Muscle of leg (tissue), 11 donors: ENCODE results near the gene TESK1. TPM values are rescaled to one million over a fixed set of nuclear protein-coding genes. Genes with fewer than 3 reads are reported as not detected.
"Not testable (repeated sequence)": the region's sequence is repeated elsewhere in the genome, so short reads cannot be mapped to it uniquely, and the experiment has no call there.

Source experiments
- DNase-seq: peaks from one replicate; pipeline ENCODE4 v3.0.0; 2013
- H3K27ac ChIP-seq: one replicate; pipeline ENCODE4 v1.5.1; 2013; ENCODE audit warnings: mild to moderate bottlenecking, low read length, control low read depth
- H3K27me3 ChIP-seq: one replicate; pipeline ENCODE4 v1.6.1; 2013; ENCODE audit warnings: low read length; ENCODE audit not compliant: control insufficient read depth, insufficient read depth
- H3K36me3 ChIP-seq: one replicate; pipeline ENCODE4 v1.6.1; 2013; ENCODE audit warnings: low read length; ENCODE audit not compliant: control insufficient read depth, insufficient read depth
- H3K4me1 ChIP-seq: one replicate; pipeline ENCODE4 v1.6.1; 2013; ENCODE audit warnings: low read length; ENCODE audit not compliant: control insufficient read depth, insufficient read depth
- H3K4me3 ChIP-seq: one replicate; pipeline ENCODE4 v1.5.1; 2013; ENCODE audit warnings: low read length, control low read depth
- H3K9me3 ChIP-seq: replicated peaks from 2 replicates; pipeline ENCODE4 v1.6.1; 2013; ENCODE audit warnings: low read depth, low read length; ENCODE audit not compliant: control insufficient read depth
- WGBS: methylation state at CpG from one replicate; pipeline ENCODE4 v1.1.5; 2013; ENCODE audit warnings: missing lambda C conversion rate; ENCODE audit not compliant: insufficient coverage; 5-methylcytosine and 5-hydroxymethylcytosine counted together
- polyA plus RNA-seq, 8 donors: library from polyadenylated mRNA; unstranded; fragments of 120-200 nt; gene quantifications; one replicate each; pipeline versions ENCODE4 v1.2.1 to v1.2.3, GENCODE V29; 2013; ENCODE audit warnings: inconsistent platforms in 1 of 8, low replicate concordance in 1 of 8; ENCODE audit not compliant: insufficient read length in 8 of 8, insufficient read depth in 1 of 8
- total RNA-seq: library from RNA; stranded (reverse); fragments of 120-200 nt; gene quantifications from one replicate; pipeline ENCODE4 v1.2.4, GENCODE V29; 2013

TESK1 gene
- total and polyA plus RNA-seq, 9 donors: 12.8 to 47.3 (median 38.1) TPM

DNA sequence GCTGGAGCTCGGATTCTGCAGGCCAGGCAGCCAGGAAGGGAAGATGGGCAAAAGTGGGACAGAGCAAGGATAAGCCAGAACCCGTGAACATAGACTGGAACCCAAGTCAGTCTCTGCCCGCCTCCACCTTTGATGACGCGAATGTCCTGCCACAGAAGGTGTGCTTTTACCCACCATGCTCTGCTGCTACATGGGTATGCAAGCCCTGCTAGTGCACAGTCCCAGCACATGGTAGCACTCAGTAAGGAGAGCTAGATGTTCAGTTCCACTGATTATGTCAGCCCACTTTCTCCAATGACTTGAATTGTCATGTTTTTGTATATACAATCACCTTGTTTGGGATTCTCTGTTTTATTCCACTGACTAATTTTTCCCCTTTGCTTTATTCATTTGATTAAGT lies 24.5 kb downstream of the TESK1 start:
- no peaks in the 10 kb centered on the region for H3K9me3 ChIP-seq
- no peaks in the 10 kb centered on the region for H3K36me3 ChIP-seq
- no peak overlapping the region for H3K27ac ChIP-seq
- H3K4me3 ChIP-seq: no peak overlapping the region
- no peak for DNase-seq
- H3K27me3 ChIP-seq: no peaks in the 10 kb centered on the region
- WGBS: 78% methylated on average over 5 of the region's 5 CpGs
- no peaks in the 10 kb centered on the region for H3K4me1 ChIP-seq

DNA sequence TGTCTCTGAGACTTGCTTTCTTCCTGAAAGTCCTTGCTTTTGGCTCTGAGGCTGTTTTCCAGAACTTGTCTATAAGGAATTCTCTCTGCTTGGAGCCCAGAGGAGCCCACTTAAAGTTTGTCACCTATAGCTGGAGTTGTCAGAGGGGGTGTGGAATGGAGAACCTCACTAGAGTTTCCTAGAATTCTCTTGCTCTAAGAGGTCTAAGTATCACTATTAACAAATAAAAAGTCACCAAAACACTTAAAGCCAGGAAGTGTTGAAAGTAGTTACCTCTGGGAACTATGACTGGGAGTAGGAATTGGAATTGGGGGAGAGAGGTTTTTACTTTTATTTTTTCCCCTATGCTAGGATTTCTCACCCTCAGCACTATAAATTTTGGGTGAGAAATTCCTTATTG lies 30.7 kb downstream of the TESK1 start:
- H3K27me3 ChIP-seq: no peaks in the 10 kb centered on the region
- no peak overlapping the region for H3K4me3 ChIP-seq
- DNase-seq: no peak
- no peaks in the 10 kb centered on the region for H3K4me1 ChIP-seq
- H3K9me3 ChIP-seq: no peaks in the 10 kb centered on the region
- H3K27ac ChIP-seq: no peak overlapping the region
- no peaks in the 10 kb centered on the region for H3K36me3 ChIP-seq

DNA sequence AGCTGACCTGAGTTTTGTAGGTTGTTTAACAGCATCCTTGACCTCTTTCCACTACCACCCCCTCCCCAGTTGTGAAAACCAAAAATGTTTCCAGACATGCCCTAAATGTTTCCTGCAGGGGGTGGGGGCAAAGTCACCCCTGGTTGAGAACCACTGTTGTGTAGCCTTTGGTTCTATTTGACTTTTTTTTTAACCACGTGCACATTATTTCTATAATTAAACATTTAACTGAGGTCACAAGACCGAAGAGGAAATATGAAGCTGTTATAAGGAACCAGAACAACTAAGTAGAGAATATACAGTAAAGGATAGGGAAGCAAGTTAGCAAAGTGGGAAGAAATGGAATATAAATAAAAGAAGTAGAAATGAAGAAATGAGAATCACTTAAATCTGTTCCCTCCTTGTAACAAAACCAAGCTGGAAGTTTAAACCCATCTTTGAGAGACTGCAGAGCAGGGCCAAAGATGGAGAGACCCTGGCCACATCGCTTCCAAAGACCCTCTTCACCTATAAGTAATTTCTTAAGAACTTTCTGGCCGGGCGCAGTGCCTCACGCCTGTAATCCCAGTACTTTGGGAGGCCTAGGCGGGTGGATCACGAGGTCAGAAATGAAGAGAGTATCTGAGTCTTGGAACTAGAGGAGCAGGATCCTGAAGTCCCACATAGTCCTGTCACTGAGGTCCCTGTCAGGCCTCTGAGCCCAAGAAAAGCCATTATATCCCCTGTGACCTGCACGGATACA lies 31.2 kb downstream of the TESK1 start:
- Histone ChIP-seq H3K36me3 (no peaks in the 10 kb centered on the region), H3K27me3 (no peaks in the 10 kb centered on the region), H3K27ac (peak overlapping the region; percentile 29), H3K4me1 (no peaks in the 10 kb centered on the region), H3K9me3 (no peaks in the 10 kb centered on the region), H3K4me3 (no peak overlapping the region)
- WGBS: 84% methylated on average over 6 of the region's 9 CpGs
- DNase-seq: peak; percentile 62

DNA sequence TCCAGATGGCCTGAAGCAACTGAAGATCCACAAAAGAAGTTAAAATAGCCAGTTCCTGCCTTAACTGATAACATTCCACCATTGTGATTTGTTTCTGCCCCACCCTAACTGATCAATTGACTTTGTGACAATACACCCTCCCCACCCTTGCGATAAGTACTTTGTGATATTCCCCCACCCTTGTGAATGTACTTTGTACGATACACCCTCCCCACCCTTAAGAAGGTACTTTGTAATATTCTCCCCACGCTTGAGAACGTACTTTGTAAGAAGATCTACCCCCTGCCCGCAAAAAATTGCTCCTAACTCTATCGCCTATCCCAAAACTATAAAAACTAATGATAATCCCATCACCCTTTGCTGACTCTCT lies 31.8 kb downstream of the TESK1 start:
- not testable (repeated sequence) for H3K36me3 ChIP-seq, DNase-seq, H3K9me3 ChIP-seq, H3K4me1 ChIP-seq, H3K27ac ChIP-seq, H3K27me3 ChIP-seq, H3K4me3 ChIP-seq
- WGBS: 95% methylated on average over 5 of the region's 6 CpGs

DNA sequence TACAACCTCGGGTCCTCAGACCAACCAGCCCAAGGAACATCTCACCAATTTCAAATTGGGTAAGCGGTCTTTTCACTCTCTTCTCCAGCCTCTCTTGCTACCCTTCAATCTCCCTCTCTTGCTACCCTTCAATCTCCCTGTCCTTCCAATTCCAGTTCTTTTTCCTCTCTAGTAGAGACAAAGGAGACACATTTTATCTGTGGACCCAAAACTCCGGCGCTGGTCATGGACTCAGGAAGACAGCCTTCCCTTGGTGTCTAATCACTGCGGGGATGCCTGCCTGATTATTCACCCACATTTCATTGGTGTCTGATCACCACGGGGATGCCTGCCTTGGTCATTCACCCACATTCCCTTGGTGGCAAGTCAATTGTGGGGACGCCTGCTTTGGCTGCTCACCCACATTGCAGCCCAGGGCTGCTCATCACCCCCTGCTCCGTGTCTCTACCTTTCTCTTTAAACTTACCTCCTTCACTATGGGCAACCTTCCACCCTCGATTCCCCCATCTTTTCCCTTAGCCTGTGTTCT lies 32.4 kb downstream of the TESK1 start:
- DNase-seq, H3K27ac ChIP-seq, H3K27me3 ChIP-seq, H3K9me3 ChIP-seq, H3K4me1 ChIP-seq, H3K4me3 ChIP-seq, H3K36me3 ChIP-seq: not testable (repeated sequence)
- 90% methylated on average over 9 of the region's 9 CpGs for WGBS

DNA sequence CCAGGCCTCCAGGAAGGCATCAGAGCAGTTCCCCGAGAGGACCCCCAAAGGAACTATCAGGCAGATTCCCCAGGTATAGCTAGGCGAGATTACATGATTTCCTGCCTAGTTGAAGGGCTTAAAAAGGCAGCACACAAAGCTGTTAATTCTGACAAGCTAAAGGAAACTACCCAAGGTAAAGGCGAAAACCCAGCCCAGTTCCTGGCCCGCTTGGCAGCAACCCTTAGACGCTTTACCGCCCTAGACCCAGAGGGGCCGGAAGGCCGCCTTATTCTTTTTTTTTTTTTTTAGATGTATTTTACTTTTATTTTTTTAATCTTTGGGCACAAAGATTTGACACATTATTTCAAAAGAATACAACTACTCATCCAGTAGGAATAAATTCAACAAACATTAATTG lies 33.7 kb downstream of the TESK1 start:
- not testable (repeated sequence) for H3K27me3 ChIP-seq, H3K9me3 ChIP-seq, H3K36me3 ChIP-seq, H3K4me3 ChIP-seq, DNase-seq, H3K27ac ChIP-seq, H3K4me1 ChIP-seq
- WGBS: 17% methylated on average over 1 of the region's 8 CpGs

DNA sequence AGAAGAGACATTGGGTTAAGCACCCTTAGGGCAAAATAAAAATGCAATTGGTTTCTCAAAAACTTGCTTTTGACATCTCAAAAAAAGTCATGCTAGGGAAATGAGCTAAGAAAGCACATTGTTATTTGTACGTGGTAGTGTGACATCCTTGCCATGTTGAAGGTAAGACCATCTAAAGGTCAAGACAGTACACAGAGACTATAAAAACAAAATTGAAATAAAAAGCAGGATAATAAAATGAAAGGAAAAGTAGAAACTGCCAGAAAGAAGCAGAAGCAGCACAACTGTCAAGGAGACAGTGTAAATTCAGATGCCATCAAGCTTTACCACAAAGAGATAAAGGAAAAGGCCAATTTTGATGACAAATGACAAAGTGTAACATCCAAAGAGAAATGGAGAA lies 34.2 kb downstream of the TESK1 start:
- H3K36me3 ChIP-seq, H3K4me3 ChIP-seq, H3K4me1 ChIP-seq, H3K27me3 ChIP-seq, H3K9me3 ChIP-seq, DNase-seq, H3K27ac ChIP-seq: not testable (repeated sequence)
- WGBS: no CpG with 5 or more reads among the region's 1 CpG

DNA sequence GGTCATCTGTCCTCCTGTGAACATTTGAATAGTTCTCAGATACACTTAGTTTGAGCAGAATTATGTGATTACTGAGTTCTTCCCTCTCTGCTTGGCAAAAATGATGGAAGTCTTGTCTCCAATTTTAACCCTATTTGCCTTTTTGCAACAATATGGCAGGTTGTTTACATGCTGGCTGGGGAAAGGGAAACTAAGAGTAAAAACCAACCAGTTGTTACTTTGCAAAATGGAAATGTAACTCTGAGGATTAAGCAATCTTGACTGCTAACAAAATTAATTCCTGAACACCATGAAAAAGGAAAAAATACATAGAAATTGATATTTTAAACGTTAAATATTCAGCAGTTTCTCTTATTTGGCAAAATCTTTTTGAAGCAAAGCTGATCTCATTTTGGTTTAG lies 34.6 kb downstream of the TESK1 start:
- no peaks in the 10 kb centered on the region for H3K4me1 ChIP-seq
- H3K4me3 ChIP-seq: no peak overlapping the region
- DNase-seq: no peak
- H3K27ac ChIP-seq: no peak overlapping the region
- H3K36me3 ChIP-seq: no peaks in the 10 kb centered on the region
- H3K9me3 ChIP-seq: no peaks in the 10 kb centered on the region
- no peaks in the 10 kb centered on the region for H3K27me3 ChIP-seq
- WGBS: no CpG with 5 or more reads among the region's 1 CpG

DNA sequence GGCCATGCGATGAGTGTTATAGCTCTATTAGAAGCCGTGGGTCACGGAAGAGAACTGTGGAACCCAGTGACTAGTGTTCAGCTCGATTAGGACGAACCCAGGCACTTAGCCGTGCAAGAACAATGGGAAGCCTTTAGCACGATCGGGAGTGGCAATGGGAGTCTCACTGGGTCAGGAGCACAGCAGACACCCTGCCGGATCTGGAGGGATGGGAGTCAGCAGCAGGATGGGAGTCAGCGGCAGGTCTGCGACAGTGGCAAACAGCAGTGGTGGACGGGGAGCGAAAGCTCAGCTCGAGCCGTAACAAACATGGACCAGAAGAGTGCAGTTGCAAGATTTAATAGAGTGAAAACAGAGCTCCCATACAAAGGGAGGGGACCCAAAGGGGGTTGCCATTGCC lies 35.4 kb downstream of the TESK1 start:
- not testable (repeated sequence) for H3K27me3 ChIP-seq, DNase-seq, H3K4me1 ChIP-seq, H3K27ac ChIP-seq, H3K36me3 ChIP-seq, H3K4me3 ChIP-seq, H3K9me3 ChIP-seq
- 94% methylated on average over 15 of the region's 15 CpGs for WGBS

DNA sequence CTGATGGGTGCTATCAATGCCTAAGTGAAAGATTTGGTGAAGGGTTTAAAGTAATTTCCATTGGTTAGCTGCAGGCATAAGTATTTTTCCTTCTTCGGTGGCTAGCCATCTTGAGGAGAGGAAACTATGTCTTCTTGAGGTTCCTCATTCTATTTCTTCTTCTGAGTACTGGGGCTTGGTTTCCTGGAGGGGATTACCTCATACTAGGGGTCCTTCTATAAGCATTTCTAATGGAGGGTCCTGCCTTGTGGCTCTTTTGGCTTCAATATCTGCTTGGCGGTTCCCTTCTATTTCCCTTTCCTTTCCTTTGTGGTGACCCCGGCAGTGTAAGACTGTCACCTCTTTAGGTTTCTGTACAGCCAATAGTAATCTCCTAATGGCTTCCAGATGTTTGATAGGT lies 36.4 kb downstream of the TESK1 start:
- H3K4me1 ChIP-seq, H3K36me3 ChIP-seq, H3K27me3 ChIP-seq, H3K4me3 ChIP-seq, H3K9me3 ChIP-seq, H3K27ac ChIP-seq, DNase-seq: not testable (repeated sequence)
- no CpG with 5 or more reads among the region's 3 CpGs for WGBS

DNA sequence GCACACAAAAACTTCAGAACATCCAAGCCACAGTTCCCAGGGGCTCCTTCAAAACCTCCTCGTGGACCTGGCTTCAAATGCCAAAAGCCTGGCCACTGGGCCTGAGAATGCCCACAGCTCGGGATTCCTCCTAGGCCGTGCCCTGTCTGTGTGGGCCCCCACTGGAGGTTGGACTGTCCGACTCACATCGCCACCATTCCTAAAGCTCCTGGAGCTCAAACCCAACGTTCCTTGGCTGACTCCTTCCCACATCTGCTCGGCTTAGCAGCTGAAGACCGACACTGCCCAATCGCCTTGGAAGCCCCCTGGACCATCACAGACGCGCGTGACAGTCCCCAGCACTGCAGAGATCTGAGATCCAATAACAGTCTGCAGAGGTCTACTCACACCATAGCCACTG lies 38.0 kb downstream of the TESK1 start:
- no peak for DNase-seq
- Histone ChIP-seq H3K36me3 (no peaks in the 10 kb centered on the region), H3K4me1 (peaks cover 12% of the 10 kb centered on the region), H3K4me3 (no peak overlapping the region), H3K27ac (no peak overlapping the region), H3K27me3 (no peaks in the 10 kb centered on the region), H3K9me3 (no peaks in the 10 kb centered on the region)
- 88% methylated on average over 12 of the region's 12 CpGs for whole genome bisulfite sequencing
